Astrocyte (in vitro differentiated cells and primary cell): ENCODE measurements around the gene VSIG4. TPM values are rescaled to one million over a fixed set of nuclear protein-coding genes. Genes with fewer than 3 reads are reported as not detected.

Experiments
- DNase-seq: peaks from one replicate; pipeline ENCODE4 v3.0.0-alpha.2; 2010; ENCODE audit warnings: low read depth
- FAIRE-seq: peaks from 2 replicates; lab custom pipeline; 2011; peaks lifted over from hg19 to GRCh38; lab: Jason Lieb, UNC
- H2AFZ ChIP-seq: 2 replicates; pipeline ENCODE4 v1.6.0; 2012; ENCODE audit warnings: low read depth, low read length, inconsistent platforms
- H3K27ac ChIP-seq: 2 replicates; pipeline ENCODE4 v1.5.1; 2011; ENCODE audit warnings: low read depth, low read length, inconsistent platforms
- H3K27me3 ChIP-seq: 2 replicates; pipeline ENCODE4 v1.6.0; 2011; ENCODE audit warnings: low read length, inconsistent platforms; ENCODE audit not compliant: insufficient read depth
- H3K36me3 ChIP-seq: 2 replicates; pipeline ENCODE4 v1.5.1; 2011; ENCODE audit warnings: low read length, inconsistent platforms; ENCODE audit not compliant: insufficient read depth
- H3K4me1 ChIP-seq: 2 replicates; pipeline ENCODE4 v1.5.1; 2011; ENCODE audit warnings: low read length, inconsistent platforms; ENCODE audit not compliant: insufficient read depth
- H3K4me2 ChIP-seq: 2 replicates; pipeline ENCODE4 v1.6.0; 2012; ENCODE audit warnings: low read length, inconsistent platforms
- H3K4me3 ChIP-seq: 2 replicates; pipeline ENCODE4 v1.5.1; 2011; ENCODE audit warnings: low read depth, mild to moderate bottlenecking, low read length, inconsistent platforms; ENCODE audit not compliant: insufficient read depth
- H3K79me2 ChIP-seq: 2 replicates; pipeline ENCODE4 v1.6.0; 2012; ENCODE audit warnings: mild to moderate bottlenecking, low read length, inconsistent platforms; ENCODE audit not compliant: insufficient read depth
- H3K9ac ChIP-seq: 2 replicates; pipeline ENCODE4 v1.6.0; 2012; ENCODE audit warnings: mild to moderate bottlenecking, low read length, inconsistent platforms
- H3K9me3 ChIP-seq: 2 replicates; pipeline ENCODE4 v1.5.1; 2012; ENCODE audit warnings: low read depth, mild to moderate bottlenecking, low read length, inconsistent platforms; ENCODE audit not compliant: insufficient read depth
- H4K20me1 ChIP-seq: 2 replicates; pipeline ENCODE4 v1.6.0; 2012; ENCODE audit warnings: low read length, inconsistent platforms; ENCODE audit not compliant: insufficient read depth
- H3K27ac Mint-ChIP-seq: one replicate; pipeline ENCODE4 v1.8.0; 2021; ENCODE audit warnings: mild to moderate bottlenecking, mixed read lengths; ENCODE audit not compliant: unreplicated experiment
- H3K27me3 Mint-ChIP-seq: one replicate; pipeline ENCODE4 v1.8.0; 2021; ENCODE audit warnings: low read depth, mixed read lengths; ENCODE audit not compliant: unreplicated experiment
- H3K36me3 Mint-ChIP-seq: one replicate; pipeline ENCODE4 v1.8.0; 2021; ENCODE audit warnings: low read depth, mixed read lengths; ENCODE audit not compliant: unreplicated experiment
- H3K4me1 Mint-ChIP-seq: one replicate; pipeline ENCODE4 v1.8.0; 2021; ENCODE audit warnings: low read depth, mixed read lengths; ENCODE audit not compliant: unreplicated experiment
- H3K4me3 Mint-ChIP-seq: one replicate; pipeline ENCODE4 v1.8.0; 2021; ENCODE audit warnings: mild to moderate bottlenecking, moderate library complexity, mixed read lengths; ENCODE audit not compliant: unreplicated experiment
- H3K9me3 Mint-ChIP-seq: one replicate; pipeline ENCODE4 v1.8.0; 2021; ENCODE audit warnings: mild to moderate bottlenecking, mixed read lengths; ENCODE audit not compliant: unreplicated experiment
- CTCF ChIP-seq: IDR thresholded peaks from 2 replicates; pipeline ENCODE4 v1.5.1; 2011; ENCODE audit warnings: low read depth, mild to moderate bottlenecking, inconsistent platforms, low read length, moderate library complexity; ENCODE audit not compliant: insufficient read depth
- EZH2 ChIP-seq: IDR thresholded peaks from 2 replicates; pipeline ENCODE4 v1.6.1; 2012; ENCODE audit warnings: mild to moderate bottlenecking, low read length, inconsistent platforms; ENCODE audit not compliant: insufficient read depth
- total RNA-seq: library from RNA; stranded (reverse); gene quantifications from 2 replicates; pipeline ENCODE4 v1.2.1, GENCODE V29; 2021

The VSIG4 gene
- total RNA-seq, 1 donor from 2014 or later: not detected

- H3K27me3 Mint-ChIP-seq: no peaks in the 10 kb centered on the region
Observed at GRCh38 chrX:66054978-66055377, 15.1 kb upstream of the VSIG4 start.

GRCh38 chrX:66053414-66053813 lies 13.5 kb upstream of the VSIG4 start:
- Histone ChIP-seq H4K20me1 (no peaks in the 10 kb centered on the region), H3K4me2 (no peak overlapping the region), H3K36me3 (no peaks in the 10 kb centered on the region), H3K9me3 (no peaks in the 10 kb centered on the region), H3K4me3 (no peak overlapping the region), H3K27ac (no peak overlapping the region), H3K4me1 (no peaks in the 10 kb centered on the region), H3K27me3 (no peaks in the 10 kb centered on the region), H3K9ac (no peak overlapping the region), H2AFZ (no peak overlapping the region), H3K79me2 (no peaks in the 10 kb centered on the region)
- H3K9me3 Mint-ChIP-seq: no peaks in the 10 kb centered on the region
- H3K27ac Mint-ChIP-seq: no peak overlapping the region
- no peaks in the 10 kb centered on the region for H3K4me1 Mint-ChIP-seq
- H3K27me3 Mint-ChIP-seq: no peaks in the 10 kb centered on the region
- FAIRE-seq: no peak
- DNase-seq: no peak
- TF ChIP-seq CTCF: no peak
- no peak for TF ChIP-seq EZH2
- H3K36me3 Mint-ChIP-seq: no peaks in the 10 kb centered on the region
- no peak overlapping the region for H3K4me3 Mint-ChIP-seq

More at GRCh38 chrX:66054978-66055377, 15.1 kb upstream of the VSIG4 start:
- Mint-ChIP-seq H3K9me3 (no peaks in the 10 kb centered on the region), H3K36me3 (no peaks in the 10 kb centered on the region), H3K4me1 (no peaks in the 10 kb centered on the region), H3K27ac (no peak overlapping the region), H3K4me3 (no peak overlapping the region)
- no peaks in the 10 kb centered on the region for H3K9me3 ChIP-seq
- no peak for FAIRE-seq
- no peaks in the 10 kb centered on the region for H3K27me3 ChIP-seq
- no peaks in the 10 kb centered on the region for H3K79me2 ChIP-seq
- no peak overlapping the region for H3K4me3 ChIP-seq
- H3K4me2 ChIP-seq: no peak overlapping the region
- no peak overlapping the region for H3K9ac ChIP-seq
- H2AFZ ChIP-seq: no peak overlapping the region
- TF ChIP-seq CTCF: no peak
- no peak for TF ChIP-seq EZH2
- H3K27ac ChIP-seq: no peak overlapping the region
- DNase-seq: no peak
- H3K4me1 ChIP-seq: no peaks in the 10 kb centered on the region
- H4K20me1 ChIP-seq: no peaks in the 10 kb centered on the region
- no peaks in the 10 kb centered on the region for H3K36me3 ChIP-seq

- H2AFZ ChIP-seq: no peak overlapping the region
- no peaks in the 10 kb centered on the region for H3K4me1 ChIP-seq
- no peaks in the 10 kb centered on the region for H3K36me3 ChIP-seq
- H3K9me3 ChIP-seq: no peaks in the 10 kb centered on the region
- no peak overlapping the region for H3K27ac Mint-ChIP-seq
- no peak overlapping the region for H3K4me3 ChIP-seq
- no peak overlapping the region for H3K4me2 ChIP-seq
- no peaks in the 10 kb centered on the region for H3K9me3 Mint-ChIP-seq
- DNase-seq: no peak
- H3K4me1 Mint-ChIP-seq: no peaks in the 10 kb centered on the region
- no peak overlapping the region for H3K27ac ChIP-seq
- H3K36me3 Mint-ChIP-seq: no peaks in the 10 kb centered on the region
- no peaks in the 10 kb centered on the region for H3K27me3 Mint-ChIP-seq
- H3K27me3 ChIP-seq: no peaks in the 10 kb centered on the region
- FAIRE-seq: no peak
- no peak overlapping the region for H3K9ac ChIP-seq
- no peak overlapping the region for H3K4me3 Mint-ChIP-seq
- no peaks in the 10 kb centered on the region for H4K20me1 ChIP-seq
- no peak for TF ChIP-seq EZH2
- no peak for TF ChIP-seq CTCF
- H3K79me2 ChIP-seq: no peaks in the 10 kb centered on the region
Observed at GRCh38 chrX:66051980-66052379, 12.1 kb upstream of the VSIG4 start.
